Upper lobe of left lung (tissue), 4 donors: ENCODE results near the gene CACNB3.

Experiments
- CTCF ChIP-seq, 6 experiments: fragments of 450-650 bp in 4 of 6; fragments of 200-600 bp in 2 of 6; sonication (generic) in 2 of 6; IDR thresholded peaks; one replicate each; pipeline ENCODE4 v1.5.1; 2016 to 2019; ENCODE audit warnings: antibody characterized with exemption in 6 of 6
- EP300 ChIP-seq, 4 donors: sonication (generic); formaldehyde crosslinking; IDR thresholded peaks; one replicate each; pipeline ENCODE4 v1.5.1; 2017; ENCODE audit warnings: antibody characterized with exemption in 4 of 4, control low read depth in 2 of 4
- POLR2A ChIP-seq, 4 donors: fragments of 450-650 bp; IDR thresholded peaks; one replicate each; pipeline ENCODE4 v1.5.1; 2016 to 2017; ENCODE audit warnings: antibody characterized with exemption in 4 of 4, mild to moderate bottlenecking in 2 of 4
- POLR2AphosphoS5 ChIP-seq, 2 donors: sonication (generic); formaldehyde crosslinking; IDR thresholded peaks; one replicate each; pipeline ENCODE4 v1.5.1; 2017; ENCODE audit warnings: antibody characterized with exemption in 2 of 2

GRCh38 chr12:48832321-48833060 lies 14.2 kb downstream of the CACNB3 start:
- TF ChIP-seq CTCF (IDR thresholded peaks at IDR 0.05) (no peak), POLR2A (IDR thresholded peaks at IDR 0.05) (no peak), POLR2AphosphoS5 (IDR thresholded peaks at IDR 0.05) (no peak), EP300 (IDR thresholded peaks at IDR 0.05) (no peak)
